ENCODE results near the gene ABCC6.

Gene ABCC6

GRCh38 chr16:16127469-16128116 lies 95.7 kb downstream of the ABCC6 start:
- peak; percentile 81 for DNase-seq (ENCODE audit: low spot score)
- TF ChIP-seq, protein P1, sequence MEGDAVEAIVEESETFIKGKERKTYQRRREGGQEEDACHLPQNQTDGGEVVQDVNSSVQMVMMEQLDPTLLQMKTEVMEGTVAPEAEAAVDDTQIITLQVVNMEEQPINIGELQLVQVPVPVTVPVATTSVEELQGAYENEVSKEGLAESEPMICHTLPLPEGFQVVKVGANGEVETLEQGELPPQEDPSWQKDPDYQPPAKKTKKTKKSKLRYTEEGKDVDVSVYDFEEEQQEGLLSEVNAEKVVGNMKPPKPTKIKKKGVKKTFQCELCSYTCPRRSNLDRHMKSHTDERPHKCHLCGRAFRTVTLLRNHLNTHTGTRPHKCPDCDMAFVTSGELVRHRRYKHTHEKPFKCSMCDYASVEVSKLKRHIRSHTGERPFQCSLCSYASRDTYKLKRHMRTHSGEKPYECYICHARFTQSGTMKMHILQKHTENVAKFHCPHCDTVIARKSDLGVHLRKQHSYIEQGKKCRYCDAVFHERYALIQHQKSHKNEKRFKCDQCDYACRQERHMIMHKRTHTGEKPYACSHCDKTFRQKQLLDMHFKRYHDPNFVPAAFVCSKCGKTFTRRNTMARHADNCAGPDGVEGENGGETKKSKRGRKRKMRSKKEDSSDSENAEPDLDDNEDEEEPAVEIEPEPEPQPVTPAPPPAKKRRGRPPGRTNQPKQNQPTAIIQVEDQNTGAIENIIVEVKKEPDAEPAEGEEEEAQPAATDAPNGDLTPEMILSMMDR (IDR thresholded peaks at IDR 0.05; ENCODE audit: extremely low read depth, missing control alignments), result peak; percentile 73

- DNase-seq (ENCODE audit: low spot score), result no peak
Measured at GRCh38 chr16:16126896-16127295, 96.4 kb downstream of the ABCC6 start.

GRCh38 chr16:16124974-16125373 lies 98.3 kb downstream of the ABCC6 start:
- DNase-seq (ENCODE audit: low spot score), result no peak
- TF ChIP-seq, protein P1 (IDR thresholded peaks at IDR 0.05; ENCODE audit: extremely low read depth, missing control alignments), result no peak

More at GRCh38 chr16:16126896-16127295, 96.4 kb downstream of the ABCC6 start:
- TF ChIP-seq, protein P1 (IDR thresholded peaks at IDR 0.05; ENCODE audit: extremely low read depth, missing control alignments), result no peak

DNA sequence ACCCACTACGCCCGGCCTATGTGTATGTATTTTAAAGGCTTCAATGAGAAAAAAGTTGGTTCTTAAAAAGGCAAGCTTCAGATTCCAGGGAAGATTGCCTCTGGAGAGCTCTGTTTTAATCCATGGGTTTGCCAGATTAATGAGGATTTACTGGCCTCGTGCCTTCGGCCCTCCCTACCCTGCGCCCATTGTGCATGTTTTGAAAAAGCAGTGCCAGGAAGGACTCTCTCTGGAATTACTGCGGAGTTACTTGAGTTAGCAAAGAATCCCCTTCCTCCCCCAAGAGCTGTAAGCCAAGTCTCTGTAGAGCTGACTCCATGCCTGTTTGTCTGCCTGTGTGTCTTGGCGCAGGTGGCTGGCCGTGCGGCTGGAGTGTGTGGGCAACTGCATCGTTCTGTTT lies 98.9 kb downstream of the ABCC6 start:
- DNase-seq (ENCODE audit: low spot score), result no peak
- TF ChIP-seq, protein P1 (IDR thresholded peaks at IDR 0.05; ENCODE audit: extremely low read depth, missing control alignments), result no peak

DNA sequence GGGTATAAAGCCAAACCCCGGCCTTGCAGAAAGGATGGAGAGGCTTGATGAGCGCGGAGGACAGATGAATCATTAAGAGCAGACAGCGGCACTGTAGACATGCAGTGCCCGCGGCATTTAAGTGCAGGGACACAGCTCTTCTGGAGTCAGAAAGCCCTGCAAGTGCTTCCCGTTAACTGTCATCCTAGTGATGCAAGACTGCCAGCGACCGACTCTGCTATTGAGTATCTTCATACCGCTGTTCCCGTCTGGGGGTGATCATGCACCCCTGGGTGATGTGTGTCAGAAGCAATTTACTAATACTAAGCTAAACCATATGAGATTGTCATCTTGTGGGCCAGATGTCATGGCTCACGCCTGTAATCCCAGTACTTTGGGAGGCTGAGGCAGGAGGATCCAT lies 101.0 kb downstream of the ABCC6 start:
- TF ChIP-seq, protein P1 (IDR thresholded peaks at IDR 0.05; ENCODE audit: extremely low read depth, missing control alignments), result no peak
- no peak for DNase-seq (ENCODE audit: low spot score)

DNA sequence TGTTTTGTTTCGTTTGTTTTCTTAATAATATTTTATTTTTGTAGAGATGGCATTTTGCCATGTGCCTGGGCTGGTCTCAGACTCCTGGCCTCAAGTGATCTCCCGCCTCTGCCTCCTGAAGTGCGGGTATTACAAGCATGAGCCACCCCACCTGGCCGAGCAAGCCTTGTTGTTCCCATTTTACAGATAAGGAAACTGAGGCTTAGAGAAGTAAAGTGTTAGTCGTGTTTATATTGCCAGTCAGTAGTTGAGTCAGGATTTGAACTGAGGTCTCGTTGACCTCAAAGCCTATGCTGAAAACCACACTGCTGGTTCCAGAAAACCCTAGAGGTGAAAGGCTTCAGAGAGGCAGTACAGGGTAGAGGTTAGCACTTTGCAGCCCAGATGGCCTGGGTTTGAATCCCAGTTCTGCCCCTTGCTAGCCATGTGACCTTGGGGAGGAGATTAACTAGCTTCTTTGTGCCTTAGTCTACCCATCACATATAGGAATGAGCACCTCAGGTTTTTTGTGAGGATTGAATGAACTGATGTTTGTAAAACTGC lies 102.0 kb downstream of the ABCC6 start:
- no peak for DNase-seq (ENCODE audit: low spot score)
- TF ChIP-seq, protein P1 (IDR thresholded peaks at IDR 0.05; ENCODE audit: extremely low read depth, missing control alignments), result no peak

DNA sequence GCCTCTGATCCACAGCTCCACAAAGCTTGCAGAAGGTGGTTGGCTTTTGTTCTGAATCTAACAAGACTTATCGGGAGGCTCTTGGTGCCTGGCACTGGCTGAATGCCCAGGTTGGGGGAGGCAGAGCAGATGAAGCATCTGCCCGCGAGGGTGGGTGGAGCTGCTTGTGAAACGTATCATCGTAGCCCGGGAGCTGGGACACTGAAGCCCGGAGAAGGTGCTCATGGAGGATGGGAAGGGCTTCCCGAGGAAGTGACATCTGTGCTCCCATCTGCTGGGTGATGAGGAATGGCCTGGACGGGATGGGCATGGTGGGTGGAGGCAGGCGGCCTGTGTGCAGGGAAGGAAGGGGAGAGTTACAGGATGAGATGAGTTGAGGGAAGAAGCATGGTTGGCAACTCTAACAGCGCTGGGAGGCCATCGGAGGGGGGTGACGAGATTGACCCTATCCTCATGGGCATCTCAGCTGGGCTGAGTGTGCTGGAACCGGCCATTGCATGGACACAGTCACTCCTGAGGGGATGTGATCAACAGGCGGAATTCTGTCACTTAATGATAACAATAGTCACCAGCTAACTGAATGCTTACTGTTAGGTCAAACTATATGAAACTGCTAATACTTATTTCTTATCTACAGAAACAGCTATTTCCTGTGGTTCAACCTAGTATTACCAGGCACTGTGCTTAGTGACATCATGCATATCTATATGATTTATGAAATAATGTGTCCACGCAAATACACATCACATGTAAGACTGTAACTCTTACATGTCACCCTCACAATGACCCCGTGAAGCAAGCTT lies 102.7 kb downstream of the ABCC6 start:
- no peak for DNase-seq (ENCODE audit: low spot score)

More for the DNA sequence above, 102.7 kb downstream of the ABCC6 start:
- TF ChIP-seq, protein P1 (IDR thresholded peaks at IDR 0.05; ENCODE audit: extremely low read depth, missing control alignments), result no peak

All from GM20000 (cell line).